ENCODE data around the gene MYDGF. TPM values are rescaled to one million over a fixed set of nuclear protein-coding genes. Genes with fewer than 3 reads are reported as not detected.
A peak's percentile ranks its signal among the peaks of the same experiment; 100 is the strongest.

The MYDGF gene
- 126 and 160 TPM in 2 replicates for polyA plus RNA-seq (2011; rRNA removed)
- 45.1 and 52.5 TPM in 2 replicates for polyA minus RNA-seq (2011; rRNA and poly(A)+ RNA removed)

DNA sequence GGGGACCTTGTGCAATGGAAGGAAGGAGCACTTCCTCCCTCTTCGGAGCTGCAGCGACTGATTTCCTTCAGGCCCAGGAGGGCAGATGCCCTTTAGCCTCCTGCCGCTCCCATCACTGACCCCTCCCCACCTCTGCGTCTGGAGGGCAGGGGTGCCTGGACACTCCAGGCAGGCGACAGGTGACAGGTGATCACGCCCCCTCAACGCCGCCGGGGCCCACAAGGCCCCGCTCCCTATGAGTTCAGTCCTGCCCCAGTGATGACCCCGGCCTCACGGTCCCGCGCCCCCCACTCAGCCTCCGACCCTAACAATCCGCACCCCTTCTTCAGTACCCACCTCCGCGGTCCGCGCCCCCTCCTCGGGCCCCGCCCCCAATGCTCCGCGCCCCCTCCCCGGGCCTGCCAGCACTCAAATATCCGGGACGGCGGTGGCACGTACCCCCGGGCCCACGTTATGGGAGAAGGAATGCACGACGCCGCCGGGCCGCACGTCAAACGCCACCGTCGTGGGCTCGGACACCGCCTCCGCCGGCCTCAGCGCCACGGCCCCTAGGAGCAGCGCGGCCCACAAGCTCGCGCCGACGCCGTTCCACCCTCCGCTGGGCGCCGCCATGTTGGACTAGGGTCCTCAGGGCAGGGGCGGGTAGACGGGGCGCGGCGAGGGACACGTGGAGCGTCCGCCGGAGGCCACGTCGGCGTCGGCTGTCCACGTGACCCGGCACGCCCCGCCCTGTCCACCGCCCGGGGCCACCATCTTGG, at the start of gene MYDGF:
MYDGF (minus strand) TSS at position 620 of the 758 bp plus-strand sequence; CDS start at position 612, 8 bp downstream.
- POLR2A ChIA-PET = interaction anchor here (0.6 to 0.7 kb wide), 3 partner anchors 10 to 1059 kb away, joined by 3 to 4 read pairs (median 4); no protein-coding TSS in a partner anchor
- H3K4me3 ChIP-seq (ENCODE audit: low read depth, low read length) = peak within 1 kb of the TSS; percentile 95
- CTCF ChIA-PET = interaction anchor here (0.7 kb wide), 1 partner anchor 30 kb away, joined by 3 read pairs; the partner anchor contains the start of gene TNFAIP8L1
- peaks cover 7% of the 10 kb centered on the region; the same call in 1 of the 2 replicates for H3K9me3 ChIP-seq (ENCODE audit: control insufficient read depth, insufficient read depth, low read length)
- DNase-seq (ENCODE audit: low read depth, low spot score) = peak; percentile 54
- TF ChIP-seq, protein P1, sequence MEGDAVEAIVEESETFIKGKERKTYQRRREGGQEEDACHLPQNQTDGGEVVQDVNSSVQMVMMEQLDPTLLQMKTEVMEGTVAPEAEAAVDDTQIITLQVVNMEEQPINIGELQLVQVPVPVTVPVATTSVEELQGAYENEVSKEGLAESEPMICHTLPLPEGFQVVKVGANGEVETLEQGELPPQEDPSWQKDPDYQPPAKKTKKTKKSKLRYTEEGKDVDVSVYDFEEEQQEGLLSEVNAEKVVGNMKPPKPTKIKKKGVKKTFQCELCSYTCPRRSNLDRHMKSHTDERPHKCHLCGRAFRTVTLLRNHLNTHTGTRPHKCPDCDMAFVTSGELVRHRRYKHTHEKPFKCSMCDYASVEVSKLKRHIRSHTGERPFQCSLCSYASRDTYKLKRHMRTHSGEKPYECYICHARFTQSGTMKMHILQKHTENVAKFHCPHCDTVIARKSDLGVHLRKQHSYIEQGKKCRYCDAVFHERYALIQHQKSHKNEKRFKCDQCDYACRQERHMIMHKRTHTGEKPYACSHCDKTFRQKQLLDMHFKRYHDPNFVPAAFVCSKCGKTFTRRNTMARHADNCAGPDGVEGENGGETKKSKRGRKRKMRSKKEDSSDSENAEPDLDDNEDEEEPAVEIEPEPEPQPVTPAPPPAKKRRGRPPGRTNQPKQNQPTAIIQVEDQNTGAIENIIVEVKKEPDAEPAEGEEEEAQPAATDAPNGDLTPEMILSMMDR (IDR thresholded peaks at IDR 0.05; ENCODE audit: low read depth, low read length) = no peak
- no peaks in the 10 kb centered on the region for H3K27me3 ChIP-seq (ENCODE audit: control insufficient read depth, insufficient read depth, low read length)
- H3K27ac ChIP-seq (ENCODE audit: low read depth, low read length) = peak within 1 kb of the TSS; percentile 47

DNA sequence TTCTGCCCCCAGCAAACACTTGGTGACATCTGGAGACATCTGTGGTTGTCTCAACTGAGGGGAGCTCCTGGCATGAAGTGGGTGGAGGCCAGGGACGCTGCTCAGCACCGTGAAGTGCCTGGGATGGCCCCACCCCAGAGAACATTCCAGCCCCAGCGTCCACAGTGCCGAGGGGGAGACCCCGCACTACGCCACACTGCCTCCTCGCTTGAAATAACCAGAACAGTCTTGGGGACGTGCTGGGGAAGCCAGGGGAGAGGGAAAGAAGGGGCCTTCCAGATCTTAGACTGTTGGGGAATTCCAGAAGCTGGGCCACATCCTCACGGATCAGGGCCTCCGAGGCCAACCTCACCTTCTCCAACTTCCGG, 49.3 kb upstream of the MYDGF start:
- ChIA-PET CTCF (no interaction called here), POLR2A (no interaction called here)
- Histone ChIP-seq H3K27me3 (ENCODE audit: control insufficient read depth, insufficient read depth, low read length) (no peaks in the 10 kb centered on the region), H3K4me3 (ENCODE audit: low read depth, low read length) (no peak overlapping the region), H3K9me3 (ENCODE audit: control insufficient read depth, insufficient read depth, low read length) (no peaks in the 10 kb centered on the region; the same call in 1 of the 2 replicates), H3K27ac (ENCODE audit: low read depth, low read length) (no peak overlapping the region)
- DNase-seq (ENCODE audit: low read depth, low spot score) = no peak
- TF ChIP-seq, protein P1 (IDR thresholded peaks at IDR 0.05; ENCODE audit: low read depth, low read length) = no peak

DNA sequence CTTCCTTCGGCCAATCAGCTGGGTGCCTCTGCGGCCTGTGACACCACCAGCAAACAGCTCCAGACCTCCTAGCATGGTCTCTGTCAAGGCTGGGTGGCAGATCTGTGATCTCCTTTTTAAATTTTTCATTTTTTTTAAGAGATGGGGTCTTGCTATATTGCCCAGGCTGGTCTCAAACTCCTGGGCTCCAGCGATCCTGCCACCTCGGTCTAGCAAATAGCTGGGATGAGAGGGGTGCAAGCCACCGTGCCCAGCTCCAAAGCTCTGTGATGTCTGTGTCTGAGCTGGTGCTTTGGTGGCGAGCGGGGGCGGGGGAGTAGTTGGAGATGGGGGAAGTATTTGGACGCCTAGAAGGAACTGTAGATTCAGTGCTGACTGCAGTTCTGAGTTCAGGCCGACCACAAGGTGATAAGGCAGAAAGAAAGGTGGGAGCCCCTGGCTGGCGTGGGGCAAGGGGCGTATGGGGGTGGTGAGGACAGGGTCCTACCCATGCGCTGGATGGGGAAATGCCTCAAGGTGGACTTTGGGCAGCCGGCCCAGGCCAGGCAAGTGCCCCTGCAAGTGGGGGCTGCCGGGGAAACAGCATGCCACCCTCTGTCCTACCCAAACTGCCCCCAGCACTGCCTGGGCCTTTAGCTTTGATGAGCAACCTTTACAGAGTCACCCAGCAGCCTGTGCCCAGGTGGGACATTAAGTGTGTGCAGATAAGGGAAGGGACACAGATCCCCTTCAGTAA, 48.0 kb upstream of the MYDGF start:
- Histone ChIP-seq H3K9me3 (ENCODE audit: control insufficient read depth, insufficient read depth, low read length) (peaks cover 5% of the 10 kb centered on the region; the same call in 1 of the 2 replicates), H3K27ac (ENCODE audit: low read depth, low read length) (peak overlapping the region; percentile 39), H3K4me3 (ENCODE audit: low read depth, low read length) (no peak overlapping the region), H3K27me3 (ENCODE audit: control insufficient read depth, insufficient read depth, low read length) (no peaks in the 10 kb centered on the region)
- TF ChIP-seq, protein P1 (IDR thresholded peaks at IDR 0.05; ENCODE audit: low read depth, low read length) = no peak
- ChIA-PET CTCF (no interaction called here), POLR2A (no interaction called here)
- DNase-seq (ENCODE audit: low read depth, low spot score) = no peak

DNA sequence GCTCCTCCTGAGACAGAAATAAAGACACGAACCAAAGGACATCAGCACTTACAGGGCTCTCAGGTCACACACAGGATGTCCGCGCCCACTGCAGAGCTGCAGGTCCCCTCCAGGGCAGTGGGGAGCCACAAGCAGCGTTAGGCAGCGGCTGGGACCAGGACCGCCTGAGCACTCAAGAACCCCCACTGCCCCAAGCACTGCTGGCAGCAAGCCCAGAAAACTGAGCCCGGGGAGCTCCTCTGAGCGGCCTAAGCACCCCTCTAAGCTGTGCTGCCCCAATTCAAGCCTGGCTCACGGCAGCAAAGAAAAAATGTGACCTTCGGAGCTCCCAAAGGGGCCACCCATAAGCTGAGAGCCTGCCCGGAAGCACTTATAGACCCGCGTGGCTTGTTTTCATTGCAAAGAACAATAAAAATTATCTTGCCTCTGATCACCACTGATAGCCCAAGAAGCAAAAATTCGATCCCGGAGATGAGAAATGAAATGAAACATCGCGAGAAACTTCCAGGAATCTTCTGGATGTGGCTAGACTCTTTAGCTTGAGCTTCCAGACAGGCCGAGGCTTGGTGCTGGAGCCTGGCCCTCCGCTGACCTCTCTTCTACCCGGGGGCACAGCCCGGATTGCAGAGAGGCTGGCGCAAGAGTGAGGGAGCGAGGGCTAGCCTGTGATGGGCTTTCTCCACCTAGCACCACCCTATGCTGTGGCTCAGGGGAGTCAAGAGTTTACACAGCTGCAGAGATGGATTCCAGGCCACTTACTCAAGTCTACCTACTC, 47.2 kb upstream of the MYDGF start:
- POLR2A ChIA-PET = no interaction called here
- H3K27me3 ChIP-seq (ENCODE audit: control insufficient read depth, insufficient read depth, low read length) = no peaks in the 10 kb centered on the region
- CTCF ChIA-PET = no interaction called here

More for the DNA sequence above, 47.2 kb upstream of the MYDGF start:
- TF ChIP-seq, protein P1 (IDR thresholded peaks at IDR 0.05; ENCODE audit: low read depth, low read length) = no peak
- Histone ChIP-seq H3K27ac (ENCODE audit: low read depth, low read length) (peak overlapping the region; percentile 39), H3K4me3 (ENCODE audit: low read depth, low read length) (no peak overlapping the region), H3K9me3 (ENCODE audit: control insufficient read depth, insufficient read depth, low read length) (peaks cover 9% of the 10 kb centered on the region; the same call in 1 of the 2 replicates)
- no peak for DNase-seq (ENCODE audit: low read depth, low spot score)

Measured in AG04450 (cell line).